Activated naive CD4-positive, alpha-beta T cell treated with anti-CD3 and anti-CD28 coated beads, Interleukin-2, amount 50 U/mL, for 72 hours (primary cell): ENCODE data around the gene DHODH. TPM values are rescaled to one million over a fixed set of nuclear protein-coding genes. Genes with fewer than 3 reads are reported as not detected.
"Not testable (repeated sequence)": the region's sequence is repeated elsewhere in the genome, so short reads cannot be mapped to it uniquely, and the experiment has no call there.

Experiments used
- ATAC-seq, 2 donors: fragments of 150-1000 bp; cut with Tn5 transposase; 2 replicates each; pipeline ENCODE4 v1.10.0; 2021; ENCODE audit warnings: mild to moderate bottlenecking in 2 of 2, moderate library complexity in 2 of 2
- DNase-seq, 2 donors: peaks; one replicate each; pipeline ENCODE4 v3.0.0; 2021 to 2022; ENCODE audit warnings: low spot score in 2 of 2
- H3K27ac Mint-ChIP-seq, 2 donors: one replicate each; pipeline ENCODE4 v1.8.0; 2022; ENCODE audit warnings: mild to moderate bottlenecking in 2 of 2, mixed read lengths in 2 of 2
- H3K36me3 Mint-ChIP-seq, 2 donors: one replicate each; pipeline ENCODE4 v1.8.0; 2022; ENCODE audit warnings: mixed read lengths in 2 of 2
- H3K9me3 Mint-ChIP-seq, 2 donors: one replicate each; pipeline ENCODE4 v1.8.0; 2022; ENCODE audit warnings: mixed read lengths in 2 of 2
- total RNA-seq, 2 donors: library from RNA; stranded (reverse); gene quantifications; one replicate each; pipeline ENCODE4 v1.2.3, GENCODE V29; 2022

DHODH gene
- total RNA-seq, result 10 to 100 TPM; 16.8 to 18.7 TPM

DNA sequence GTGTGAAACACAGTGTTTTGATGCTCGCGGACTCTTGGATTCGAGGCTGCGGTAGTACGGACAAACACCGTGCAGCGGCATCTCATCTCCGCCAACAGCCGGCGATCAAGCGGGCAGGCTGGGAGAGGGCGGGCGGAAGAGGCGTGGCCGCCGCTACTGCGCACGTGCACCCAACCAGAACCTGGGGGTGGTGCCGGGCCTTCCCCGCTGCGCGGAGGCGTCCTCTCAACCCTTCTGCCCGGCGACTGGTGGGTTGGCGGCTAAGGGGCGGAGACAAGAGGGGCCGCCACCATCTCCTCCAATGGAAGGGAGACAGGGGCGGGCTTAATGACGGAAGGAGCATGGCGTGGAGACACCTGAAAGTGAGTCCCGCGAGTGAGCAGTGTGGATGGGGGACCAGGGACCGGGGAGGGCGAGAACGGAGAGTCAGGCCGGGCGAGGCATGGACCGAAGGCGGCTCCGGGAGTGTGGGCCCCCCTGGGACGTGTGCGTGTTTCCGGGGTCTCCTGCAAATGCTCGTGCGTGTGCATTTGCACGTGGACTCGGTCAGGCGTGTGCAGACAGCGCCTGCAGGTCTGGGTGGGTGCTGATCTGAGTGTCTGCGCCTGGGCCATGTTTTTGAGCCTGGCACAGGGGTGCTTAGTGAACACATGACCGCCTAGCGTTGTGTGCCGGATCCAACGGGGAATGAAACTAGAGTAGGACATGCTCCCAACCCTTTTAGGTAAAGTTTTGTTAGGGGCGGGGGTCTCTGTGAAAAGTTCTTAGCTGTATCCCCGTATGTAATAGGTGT, at the start of gene DHODH:
DHODH (plus strand) TSS at position 321 of the 793 bp plus-strand sequence; CDS start at position 342, 21 bp downstream.
- peak; percentile 97 to 99 for DNase-seq
- ATAC-seq, result peak; percentile 99
- peak within 1 kb of the TSS; percentile 92 to 94 for H3K27ac Mint-ChIP-seq
- no peaks in the 10 kb centered on the region for H3K9me3 Mint-ChIP-seq
- H3K36me3 Mint-ChIP-seq, result peaks cover 14 to 15% of the 10 kb centered on the region in 2 donors

DNA sequence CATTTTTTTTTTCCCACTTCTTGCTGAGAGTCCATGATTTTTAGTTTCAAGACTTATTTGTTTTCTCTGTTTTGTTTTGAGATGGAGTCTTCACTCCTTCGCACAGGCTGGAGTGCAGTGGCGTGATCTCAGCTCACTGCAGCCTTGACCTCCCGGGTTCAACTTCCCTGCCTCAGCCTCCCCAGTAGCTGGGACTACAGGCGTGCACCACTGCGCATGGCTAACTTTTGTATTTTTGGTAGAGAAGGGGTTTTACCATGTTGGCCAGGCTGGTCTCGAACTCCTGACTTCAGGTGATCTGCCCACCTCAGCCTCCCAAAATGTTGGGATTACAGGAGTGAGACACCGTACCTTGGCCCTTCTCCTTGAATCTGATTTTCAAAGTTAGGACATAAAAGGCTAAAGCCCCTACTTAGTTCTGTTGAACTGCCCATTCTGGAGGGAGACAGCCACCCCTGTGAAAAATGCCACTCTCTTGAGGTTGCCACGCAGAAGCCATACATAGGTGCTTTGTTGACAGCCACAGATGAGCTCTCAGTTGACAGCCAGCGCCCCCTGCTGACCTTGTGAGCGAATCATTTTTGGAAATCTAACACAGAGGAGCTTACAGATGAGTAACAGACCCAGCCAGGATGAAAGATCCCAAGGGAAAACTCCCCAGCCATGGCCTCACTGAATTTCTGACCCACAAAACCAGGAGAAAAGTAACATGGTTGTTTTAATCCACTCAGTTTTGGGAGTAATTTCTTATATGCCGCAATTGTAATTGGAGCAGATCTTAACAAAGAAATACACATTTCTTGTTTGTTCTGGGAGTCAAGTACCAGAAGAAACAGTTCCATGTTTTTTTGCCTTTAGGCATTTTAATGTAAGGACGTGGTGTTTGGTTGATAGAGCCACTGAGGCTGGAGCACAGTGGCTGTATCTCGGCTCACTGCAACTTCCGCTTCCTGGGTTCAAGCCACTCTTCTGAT, 47.2 kb upstream of the DHODH start:
- ATAC-seq, result peak; percentile 94 to 98
- H3K27ac Mint-ChIP-seq, result no peak overlapping the region
- DNase-seq, result peak; percentile 77 to 86
- no peaks in the 10 kb centered on the region for H3K9me3 Mint-ChIP-seq
- no peaks in the 10 kb centered on the region for H3K36me3 Mint-ChIP-seq

DNA sequence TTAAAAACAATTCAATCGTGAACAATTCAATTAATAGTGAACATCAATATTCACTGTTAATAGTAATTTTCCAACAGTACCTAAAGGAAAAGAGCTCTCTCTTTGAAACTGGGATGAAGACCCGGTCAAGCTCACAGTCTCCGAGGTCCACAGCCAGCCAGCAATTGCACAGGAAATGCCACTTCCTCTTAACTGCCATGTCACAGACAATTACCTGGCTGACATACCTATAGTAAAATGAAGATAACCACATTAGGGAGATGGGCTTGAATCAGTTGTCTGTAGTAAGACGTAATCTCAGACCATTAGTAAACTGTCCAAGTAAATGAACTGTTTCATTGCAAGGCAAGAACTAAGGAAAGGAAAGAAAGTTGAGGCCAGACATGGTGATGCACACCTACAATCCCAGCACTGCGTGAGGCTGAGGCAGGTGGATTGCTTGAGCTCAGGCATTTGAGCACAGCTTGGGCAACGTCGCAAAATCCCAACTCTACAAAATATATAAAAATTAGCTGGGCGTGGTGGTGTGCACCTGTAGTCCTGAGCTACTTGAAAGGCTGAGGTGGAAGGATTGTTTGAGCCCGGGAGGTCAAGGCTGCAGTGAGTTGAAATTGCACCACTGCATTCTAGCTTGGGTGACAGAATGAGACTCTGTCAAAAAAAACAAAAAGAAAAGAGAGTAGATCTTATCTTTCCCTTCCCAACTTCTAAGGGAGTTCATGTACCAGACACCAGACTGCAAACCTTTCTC, 45.2 kb upstream of the DHODH start:
- Mint-ChIP-seq H3K36me3 (no peaks in the 10 kb centered on the region), H3K9me3 (no peaks in the 10 kb centered on the region), H3K27ac (no peak overlapping the region)
- ATAC-seq, result no peak
- no peak for DNase-seq

DNA sequence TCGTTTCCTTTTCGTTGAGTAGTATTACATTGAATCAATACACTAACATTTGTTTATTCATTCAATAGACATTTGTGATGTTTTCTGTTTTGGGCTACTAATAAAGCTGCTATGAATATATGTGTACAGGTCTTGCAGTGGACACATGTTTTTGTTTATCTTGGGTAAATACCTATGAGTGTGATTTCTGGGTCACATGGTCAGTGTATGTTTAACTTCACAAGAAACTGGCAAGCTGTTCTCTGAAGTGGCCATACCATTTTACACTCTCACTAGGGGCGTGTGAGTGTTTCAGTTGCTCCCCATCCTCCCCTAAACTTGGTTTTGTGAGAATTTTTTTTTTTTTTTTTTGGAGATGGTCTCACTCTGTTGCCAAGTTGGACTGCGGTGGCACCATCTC, 43.3 kb upstream of the DHODH start:
- H3K27ac Mint-ChIP-seq, result no peak overlapping the region
- no peaks in the 10 kb centered on the region for H3K36me3 Mint-ChIP-seq
- ATAC-seq (no peak), DNase-seq (no peak)
- no peaks in the 10 kb centered on the region for H3K9me3 Mint-ChIP-seq

DNA sequence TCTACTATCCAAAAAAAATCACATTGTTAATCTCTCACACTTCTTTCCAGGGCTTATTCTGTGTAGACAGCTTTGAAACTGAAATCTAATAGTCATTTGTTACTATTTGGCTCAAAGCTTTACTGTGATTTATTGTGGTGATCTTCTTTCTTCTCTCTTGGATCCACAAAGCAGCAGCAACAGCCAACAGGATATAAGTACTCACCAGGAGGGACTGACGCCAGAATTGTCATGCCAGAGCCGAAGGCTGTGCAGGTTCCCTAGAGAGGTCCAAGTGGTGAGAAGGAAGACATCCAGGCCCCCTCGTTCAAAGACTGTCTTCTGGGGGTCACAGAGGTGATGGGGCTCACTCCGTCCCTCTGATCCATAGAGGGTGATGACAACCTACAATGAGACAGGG, 41.6 kb upstream of the DHODH start:
- ATAC-seq (no peak), DNase-seq (no peak)
- Mint-ChIP-seq H3K36me3 (no peaks in the 10 kb centered on the region), H3K27ac (no peak overlapping the region), H3K9me3 (no peaks in the 10 kb centered on the region)

DNA sequence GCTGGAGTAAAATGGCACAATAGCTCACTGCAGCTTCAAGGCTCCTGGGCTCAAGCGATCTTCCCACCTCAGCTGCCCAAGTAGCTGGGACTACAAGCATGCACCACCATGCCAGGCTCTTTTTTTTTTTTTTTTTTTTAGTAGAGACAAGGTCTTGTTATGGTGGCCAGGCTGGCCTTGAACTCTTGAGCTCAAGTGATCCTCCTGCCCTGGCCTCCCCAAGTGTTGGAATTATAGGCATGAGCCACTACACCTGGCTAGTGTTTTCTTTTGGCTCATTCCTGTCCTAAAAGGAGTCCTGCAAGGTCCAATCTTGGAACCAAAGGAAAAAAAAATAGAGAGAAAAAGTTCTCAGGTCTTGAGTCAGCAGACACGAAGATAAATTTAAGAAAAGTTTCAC, 39.2 kb upstream of the DHODH start:
- H3K36me3 Mint-ChIP-seq, result no peaks in the 10 kb centered on the region
- no peak overlapping the region for H3K27ac Mint-ChIP-seq
- DNase-seq, result no peak
- H3K9me3 Mint-ChIP-seq, result no peaks in the 10 kb centered on the region
- ATAC-seq, result no peak

DNA sequence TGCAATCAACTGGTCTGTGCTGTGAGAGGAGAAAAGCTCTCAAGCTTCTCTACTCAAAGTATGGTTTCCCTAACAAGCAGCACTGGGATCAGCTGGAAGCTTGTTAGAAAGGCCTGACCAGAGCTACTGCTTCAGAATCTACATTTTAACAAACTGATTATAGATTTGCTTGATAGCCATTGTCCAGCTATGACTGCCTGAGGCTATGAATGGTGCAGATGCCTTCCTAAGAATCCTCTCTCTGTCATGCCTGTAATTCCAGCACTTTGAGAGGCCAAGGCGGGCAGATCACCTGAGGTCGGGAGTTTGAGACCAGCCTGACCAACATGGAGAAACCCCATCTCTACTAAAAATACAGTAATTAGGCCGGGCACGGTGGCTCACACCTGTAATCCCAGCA, 37.0 kb upstream of the DHODH start:
- no peak for ATAC-seq
- H3K27ac Mint-ChIP-seq, result peak overlapping the region in 1 of 2 donors; percentile 59
- no peaks in the 10 kb centered on the region for H3K36me3 Mint-ChIP-seq
- H3K9me3 Mint-ChIP-seq, result no peaks in the 10 kb centered on the region
- DNase-seq, result no peak

DNA sequence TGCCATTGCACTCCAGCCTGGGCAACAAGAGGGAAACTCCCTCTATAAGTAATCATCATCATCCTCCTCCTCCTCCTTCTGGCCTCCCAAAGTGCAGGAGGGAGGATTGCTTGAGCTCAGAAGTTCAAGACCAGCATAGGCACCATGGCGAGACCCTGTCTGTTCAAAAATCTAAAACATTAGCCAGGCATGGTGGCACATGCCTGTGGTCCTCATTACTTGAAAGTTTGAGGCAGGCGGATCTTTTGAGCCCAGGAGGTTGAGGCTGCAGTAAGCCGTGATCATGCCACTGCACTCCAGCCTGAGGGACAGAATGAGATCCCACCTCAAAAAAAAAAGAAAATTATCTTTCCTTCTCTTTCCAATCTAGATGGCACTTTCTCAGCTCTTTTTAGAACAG, 36.2 kb upstream of the DHODH start:
- Mint-ChIP-seq H3K27ac (no peak overlapping the region), H3K36me3 (no peaks in the 10 kb centered on the region), H3K9me3 (no peaks in the 10 kb centered on the region)
- ATAC-seq (no peak), DNase-seq (no peak)

DNA sequence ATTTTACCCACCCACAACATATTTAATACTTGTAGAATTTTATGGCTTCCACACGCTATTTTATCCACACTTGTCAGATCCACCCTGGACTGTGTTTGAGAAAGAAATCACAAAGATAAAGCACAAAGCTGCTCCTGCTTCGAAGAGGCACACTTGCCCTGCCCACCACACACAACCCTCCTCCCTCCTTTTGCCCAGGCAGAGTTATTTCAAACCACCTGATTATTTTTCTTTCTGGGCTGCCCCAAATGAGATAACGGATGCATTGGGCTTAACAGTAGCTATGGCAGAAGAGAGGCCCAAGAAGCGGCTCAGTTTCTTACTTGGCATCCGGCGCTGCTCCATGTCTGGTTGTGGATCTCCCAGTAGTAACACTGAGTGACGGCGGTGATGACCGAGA, 35.5 kb upstream of the DHODH start:
- ATAC-seq (no peak), DNase-seq (no peak)
- no peaks in the 10 kb centered on the region for H3K9me3 Mint-ChIP-seq
- H3K27ac Mint-ChIP-seq, result no peak overlapping the region
- no peaks in the 10 kb centered on the region for H3K36me3 Mint-ChIP-seq

DNA sequence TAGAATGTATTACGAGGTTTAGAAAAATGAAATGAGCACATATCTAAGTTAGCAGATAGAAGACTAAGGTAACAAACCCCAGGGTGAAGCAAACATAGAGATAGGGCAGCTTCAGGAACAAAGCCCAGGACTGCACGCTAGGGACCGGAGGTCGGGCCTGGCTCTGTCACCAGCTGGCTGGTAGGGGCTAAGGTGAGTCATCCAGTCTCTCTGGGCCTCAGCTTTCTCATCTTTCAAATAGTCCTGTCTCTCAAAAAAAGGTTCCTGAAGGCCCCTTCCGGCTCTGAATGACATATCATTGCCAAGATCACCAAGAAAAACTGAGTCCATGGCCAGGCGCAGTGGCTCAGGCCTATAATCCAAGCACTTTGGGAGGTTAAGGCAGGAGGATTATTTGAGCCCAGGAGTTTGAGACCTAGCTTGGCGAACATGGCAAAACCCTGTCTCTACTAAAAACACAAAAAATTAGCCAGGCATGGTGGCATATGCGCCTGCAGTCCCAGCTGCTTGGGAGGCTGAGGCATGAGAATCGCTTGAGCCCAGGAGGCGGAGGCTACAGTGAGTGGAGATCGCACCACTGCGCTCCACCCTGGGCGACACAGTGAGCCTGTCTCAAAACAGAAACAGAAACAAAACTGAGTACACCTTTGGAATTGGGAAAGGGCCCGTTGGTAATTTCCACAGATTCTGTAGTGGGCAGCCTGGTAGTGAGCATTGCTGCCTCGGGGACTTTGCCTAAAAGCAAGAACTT, 34.3 kb upstream of the DHODH start:
- DNase-seq (no peak), ATAC-seq (no peak)
- Mint-ChIP-seq H3K27ac (no peak overlapping the region), H3K9me3 (no peaks in the 10 kb centered on the region), H3K36me3 (no peaks in the 10 kb centered on the region)

DNA sequence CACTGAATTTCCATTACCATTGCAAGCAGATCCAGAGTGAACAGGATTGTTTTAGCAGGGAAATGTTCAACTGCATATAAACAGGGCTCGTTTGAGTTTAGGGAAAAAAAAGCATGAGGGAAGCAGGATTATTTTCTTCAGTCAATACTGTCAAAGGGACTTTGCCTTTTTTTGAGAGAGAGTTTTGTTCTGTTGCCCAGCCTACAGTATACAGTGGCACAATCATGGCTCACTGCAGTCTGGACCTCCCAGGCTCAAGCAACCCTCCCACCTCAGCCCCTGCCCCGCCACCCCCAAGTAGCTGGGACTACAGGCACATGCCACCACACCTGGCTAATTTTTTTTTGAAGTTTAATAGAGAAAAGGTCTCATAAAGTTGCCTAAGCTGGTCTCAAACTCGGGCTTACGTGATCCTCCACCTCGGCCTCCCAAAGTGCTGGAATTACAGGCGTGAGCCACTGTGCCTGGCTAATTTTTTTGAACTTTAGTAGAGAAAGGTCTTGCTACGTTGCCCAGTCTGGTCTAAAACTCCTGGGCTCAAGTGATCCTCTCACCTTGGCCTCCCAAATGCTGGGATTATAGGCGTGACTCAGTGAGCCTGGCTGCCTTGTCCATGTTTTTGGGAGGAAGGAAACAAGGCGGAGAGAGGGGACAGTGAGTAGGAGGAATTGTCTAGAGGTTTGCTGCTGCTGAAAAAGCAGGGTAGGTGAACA, 23.1 kb upstream of the DHODH start:
- no peaks in the 10 kb centered on the region for H3K36me3 Mint-ChIP-seq
- DNase-seq (no peak), ATAC-seq (no peak)
- no peaks in the 10 kb centered on the region for H3K9me3 Mint-ChIP-seq
- H3K27ac Mint-ChIP-seq, result no peak overlapping the region

DNA sequence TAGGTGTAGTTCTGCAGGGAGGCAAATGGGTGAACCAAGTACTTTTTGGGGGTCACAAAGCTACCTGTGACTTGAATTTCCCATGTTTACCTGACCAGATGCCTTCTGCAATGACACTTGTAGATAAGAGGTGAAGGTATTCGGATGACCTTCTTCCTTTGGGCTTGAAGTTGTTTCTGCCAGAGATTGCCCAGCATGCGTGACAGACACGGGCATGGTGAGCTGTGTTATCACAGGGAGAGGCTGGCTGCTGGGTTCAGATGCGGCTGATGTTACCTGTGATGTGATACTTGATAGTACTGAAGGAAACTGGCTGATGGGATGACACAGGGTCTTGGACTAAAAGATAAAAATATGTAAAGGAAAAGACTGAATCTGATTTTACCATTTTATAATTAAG, 22.4 kb upstream of the DHODH start:
- ATAC-seq (no peak), DNase-seq (no peak)
- no peak overlapping the region for H3K27ac Mint-ChIP-seq
- H3K36me3 Mint-ChIP-seq, result no peaks in the 10 kb centered on the region
- no peaks in the 10 kb centered on the region for H3K9me3 Mint-ChIP-seq

DNA sequence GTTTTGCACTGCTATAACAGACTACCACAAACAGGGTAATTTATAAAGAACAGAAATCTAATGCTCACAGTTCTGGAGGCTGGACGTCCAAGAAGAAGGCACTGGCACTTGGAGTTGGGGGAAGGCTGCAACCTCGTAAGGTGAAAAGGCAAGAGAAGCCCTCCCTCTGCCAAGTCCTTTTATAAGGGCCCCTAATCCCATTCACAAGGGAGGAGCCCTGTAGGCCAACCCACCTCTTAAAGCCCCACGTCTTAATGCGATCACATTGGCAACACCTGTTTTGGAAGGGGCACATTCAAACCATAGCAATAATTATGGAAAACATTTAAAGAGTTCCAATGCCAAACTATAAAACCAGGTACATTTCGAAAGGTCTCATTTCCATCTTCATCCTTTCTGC, 13.5 kb upstream of the DHODH start:
- ATAC-seq (no peak), DNase-seq (no peak)
- Mint-ChIP-seq H3K27ac (no peak overlapping the region), H3K9me3 (no peaks in the 10 kb centered on the region), H3K36me3 (no peaks in the 10 kb centered on the region)

DNA sequence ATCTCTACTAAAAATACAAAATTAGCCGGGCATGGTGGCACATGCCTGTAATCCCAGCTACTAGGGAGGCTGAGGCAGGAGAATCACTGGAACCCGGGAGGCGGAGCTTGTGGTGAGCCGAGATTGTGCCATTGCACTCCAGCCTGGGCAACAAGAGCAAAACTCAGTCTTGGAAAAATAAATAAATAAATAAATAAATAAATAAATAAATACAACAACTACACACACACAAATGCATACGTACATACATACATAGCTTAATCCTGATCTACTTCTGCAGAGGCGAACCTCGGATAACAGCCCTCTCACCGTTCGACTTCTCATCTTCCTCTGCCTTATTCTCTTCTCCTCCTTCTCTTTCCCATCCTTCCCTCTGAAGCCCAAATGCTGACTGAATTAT, 11.0 kb upstream of the DHODH start:
- not testable (repeated sequence) for ATAC-seq, H3K9me3 Mint-ChIP-seq, DNase-seq, H3K36me3 Mint-ChIP-seq, H3K27ac Mint-ChIP-seq

DNA sequence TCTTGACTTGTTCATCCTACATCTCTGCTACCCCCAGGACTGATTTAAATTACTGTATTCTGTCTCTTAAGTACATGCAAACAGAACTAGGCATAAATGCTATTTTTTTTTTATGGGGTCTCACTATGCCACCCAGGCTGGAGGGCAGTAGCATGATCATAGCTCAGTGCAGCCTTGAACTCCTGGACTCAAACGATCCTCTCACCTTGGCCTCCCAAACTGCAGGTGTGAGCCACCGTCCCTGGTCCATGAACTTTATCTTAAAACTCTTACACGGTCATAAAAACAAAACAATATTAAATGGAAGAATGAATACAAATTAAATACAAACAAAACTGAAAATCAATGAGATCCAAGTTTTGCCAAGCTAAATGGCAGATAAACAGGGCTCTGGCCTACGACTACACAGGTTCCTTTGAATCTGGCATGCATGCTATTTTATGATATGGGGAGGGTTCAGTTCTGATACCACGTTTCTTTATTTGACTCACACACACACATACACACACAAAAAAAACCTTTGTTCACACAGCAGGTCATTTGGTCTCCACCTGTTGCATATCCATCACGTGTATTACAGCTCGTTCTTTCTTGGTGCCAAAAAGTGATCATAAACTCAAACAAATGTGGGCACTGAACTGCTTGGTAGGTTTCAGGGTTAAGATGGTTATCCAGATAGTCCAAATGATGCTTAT, 7.2 kb upstream of the DHODH start:
- DNase-seq, result no peak
- H3K9me3 Mint-ChIP-seq, result no peaks in the 10 kb centered on the region

More for the DNA sequence above, 7.2 kb upstream of the DHODH start:
- ATAC-seq, result no peak
- Mint-ChIP-seq H3K36me3 (no peaks in the 10 kb centered on the region), H3K27ac (no peak overlapping the region)
